ENCODE measurements around the gene MAST4. TPM values are rescaled to one million over a fixed set of nuclear protein-coding genes. Genes with fewer than 3 reads are reported as not detected.

Gene MAST4
- total RNA-seq, 1 donor from 2014 or later = 0.99 TPM

GRCh38 chr5:66645039-66645438 is 48.8 kb downstream of the MAST4 start:
- H3K27me3 Mint-ChIP-seq (ENCODE audit: insufficient read depth, low read depth) = no peaks in the 10 kb centered on the region
- H3K4me1 Mint-ChIP-seq = no peaks in the 10 kb centered on the region
- no peak for TF ChIP-seq EZH2phosphoT487 (IDR thresholded peaks at IDR 0.05)

DNA sequence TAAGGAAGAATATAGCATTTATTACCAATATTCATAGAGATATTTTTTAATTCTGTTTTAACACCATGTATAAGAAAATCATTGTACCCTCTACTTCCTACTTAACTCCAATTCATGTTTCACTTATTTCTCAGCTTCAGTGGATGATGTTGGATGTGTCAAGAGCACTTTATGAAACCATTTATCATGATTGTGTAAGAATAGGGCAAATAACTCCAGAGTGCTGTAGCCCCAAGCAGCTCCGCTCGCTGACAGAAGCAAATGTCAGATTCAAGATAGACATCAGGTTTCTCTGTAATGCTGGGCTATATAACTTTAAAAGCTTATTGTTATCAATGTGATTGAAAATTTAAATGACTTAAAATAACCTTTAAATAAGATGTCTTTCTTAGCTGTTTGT is 50.4 kb downstream of the MAST4 start:
- Histone ChIP-seq H3K9ac (no peak overlapping the region), H3F3A (ENCODE audit: low read depth) (no peaks in the 10 kb centered on the region), H3K4me3 (no peak overlapping the region), H3K27me3 (no peaks in the 10 kb centered on the region), H3K9me3 (ENCODE audit: low read depth) (no peaks in the 10 kb centered on the region), H3K4me2 (no peak overlapping the region), H3K79me2 (ENCODE audit: low read depth) (no peaks in the 10 kb centered on the region), H3K27ac (no peak overlapping the region), H4K20me1 (ENCODE audit: low read depth) (no peaks in the 10 kb centered on the region), H3K36me3 (no peaks in the 10 kb centered on the region), H2AFZ (replicated peaks) (no peak overlapping the region), H3K4me1 (no peaks in the 10 kb centered on the region)
- no peak for DNase-seq (ENCODE audit: low spot score)
- Mint-ChIP-seq H3K9me3 (peaks cover 3% of the 10 kb centered on the region), H3K4me3 (no peak overlapping the region), H3K27ac (no peak overlapping the region), H3K27me3 (ENCODE audit: insufficient read depth, low read depth) (no peaks in the 10 kb centered on the region), H3K36me3 (no peaks in the 10 kb centered on the region), H3K4me1 (no peaks in the 10 kb centered on the region)
- TF ChIP-seq EZH2phosphoT487 (IDR thresholded peaks at IDR 0.05) (no peak), EZH2 (IDR thresholded peaks at IDR 0.05) (no peak)
- TF ChIP-seq, protein P1, sequence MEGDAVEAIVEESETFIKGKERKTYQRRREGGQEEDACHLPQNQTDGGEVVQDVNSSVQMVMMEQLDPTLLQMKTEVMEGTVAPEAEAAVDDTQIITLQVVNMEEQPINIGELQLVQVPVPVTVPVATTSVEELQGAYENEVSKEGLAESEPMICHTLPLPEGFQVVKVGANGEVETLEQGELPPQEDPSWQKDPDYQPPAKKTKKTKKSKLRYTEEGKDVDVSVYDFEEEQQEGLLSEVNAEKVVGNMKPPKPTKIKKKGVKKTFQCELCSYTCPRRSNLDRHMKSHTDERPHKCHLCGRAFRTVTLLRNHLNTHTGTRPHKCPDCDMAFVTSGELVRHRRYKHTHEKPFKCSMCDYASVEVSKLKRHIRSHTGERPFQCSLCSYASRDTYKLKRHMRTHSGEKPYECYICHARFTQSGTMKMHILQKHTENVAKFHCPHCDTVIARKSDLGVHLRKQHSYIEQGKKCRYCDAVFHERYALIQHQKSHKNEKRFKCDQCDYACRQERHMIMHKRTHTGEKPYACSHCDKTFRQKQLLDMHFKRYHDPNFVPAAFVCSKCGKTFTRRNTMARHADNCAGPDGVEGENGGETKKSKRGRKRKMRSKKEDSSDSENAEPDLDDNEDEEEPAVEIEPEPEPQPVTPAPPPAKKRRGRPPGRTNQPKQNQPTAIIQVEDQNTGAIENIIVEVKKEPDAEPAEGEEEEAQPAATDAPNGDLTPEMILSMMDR (IDR thresholded peaks at IDR 0.05) = no peak

More at GRCh38 chr5:66645039-66645438, 48.8 kb downstream of the MAST4 start:
- Mint-ChIP-seq H3K27ac (no peak overlapping the region), H3K4me3 (no peak overlapping the region), H3K9me3 (no peaks in the 10 kb centered on the region), H3K36me3 (no peaks in the 10 kb centered on the region)
- no peak overlapping the region for H2AFZ ChIP-seq (replicated peaks)
- H3K9ac ChIP-seq = no peak overlapping the region
- no peaks in the 10 kb centered on the region for H3K9me3 ChIP-seq (ENCODE audit: low read depth)
- H3F3A ChIP-seq (ENCODE audit: low read depth) = no peaks in the 10 kb centered on the region
- H3K4me2 ChIP-seq = no peak overlapping the region
- DNase-seq (ENCODE audit: low spot score) = no peak
- H4K20me1 ChIP-seq (ENCODE audit: low read depth) = no peaks in the 10 kb centered on the region
- H3K36me3 ChIP-seq = no peaks in the 10 kb centered on the region
- H3K27ac ChIP-seq = no peak overlapping the region
- no peaks in the 10 kb centered on the region for H3K27me3 ChIP-seq
- H3K79me2 ChIP-seq (ENCODE audit: low read depth) = no peaks in the 10 kb centered on the region
- no peak overlapping the region for H3K4me3 ChIP-seq
- no peaks in the 10 kb centered on the region for H3K4me1 ChIP-seq

- no peak for DNase-seq (ENCODE audit: low spot score)
- H4K20me1 ChIP-seq (ENCODE audit: low read depth) = no peaks in the 10 kb centered on the region
- Mint-ChIP-seq H3K4me1 (no peaks in the 10 kb centered on the region), H3K27ac (no peak overlapping the region), H3K36me3 (no peaks in the 10 kb centered on the region), H3K27me3 (ENCODE audit: insufficient read depth, low read depth) (no peaks in the 10 kb centered on the region), H3K4me3 (no peak overlapping the region), H3K9me3 (peaks cover 3% of the 10 kb centered on the region)
- TF ChIP-seq EZH2 (IDR thresholded peaks at IDR 0.05) (no peak), EZH2phosphoT487 (IDR thresholded peaks at IDR 0.05) (no peak)
- TF ChIP-seq, protein P1 (IDR thresholded peaks at IDR 0.05) = no peak
- H3K9ac ChIP-seq = no peak overlapping the region
- H3K4me3 ChIP-seq = no peak overlapping the region
- H3K4me1 ChIP-seq = no peaks in the 10 kb centered on the region
- H3K27me3 ChIP-seq = no peaks in the 10 kb centered on the region
- no peak overlapping the region for H2AFZ ChIP-seq (replicated peaks)
- H3K36me3 ChIP-seq = no peaks in the 10 kb centered on the region
- no peaks in the 10 kb centered on the region for H3K9me3 ChIP-seq (ENCODE audit: low read depth)
- no peaks in the 10 kb centered on the region for H3K79me2 ChIP-seq (ENCODE audit: low read depth)
- H3F3A ChIP-seq (ENCODE audit: low read depth) = no peaks in the 10 kb centered on the region
- H3K4me2 ChIP-seq = no peak overlapping the region
- no peak overlapping the region for H3K27ac ChIP-seq
Measured at GRCh38 chr5:66647146-66647856, 51.1 kb downstream of the MAST4 start.

- Mint-ChIP-seq H3K36me3 (no peaks in the 10 kb centered on the region), H3K9me3 (peaks cover 3% of the 10 kb centered on the region), H3K27ac (no peak overlapping the region), H3K4me3 (no peak overlapping the region), H3K4me1 (peaks cover 3% of the 10 kb centered on the region), H3K27me3 (ENCODE audit: insufficient read depth, low read depth) (no peaks in the 10 kb centered on the region)
- Histone ChIP-seq H3F3A (ENCODE audit: low read depth) (no peaks in the 10 kb centered on the region), H3K4me2 (no peak overlapping the region), H3K27ac (no peak overlapping the region), H3K27me3 (no peaks in the 10 kb centered on the region), H2AFZ (replicated peaks) (no peak overlapping the region), H3K36me3 (no peaks in the 10 kb centered on the region), H3K9me3 (ENCODE audit: low read depth) (no peaks in the 10 kb centered on the region), H3K4me3 (no peak overlapping the region), H3K79me2 (ENCODE audit: low read depth) (no peaks in the 10 kb centered on the region), H3K9ac (no peak overlapping the region), H3K4me1 (peaks cover 20% of the 10 kb centered on the region), H4K20me1 (ENCODE audit: low read depth) (no peaks in the 10 kb centered on the region)
- DNase-seq (ENCODE audit: low spot score) = no peak
- TF ChIP-seq EZH2 (IDR thresholded peaks at IDR 0.05) = no peak
- no peak for TF ChIP-seq EZH2phosphoT487 (IDR thresholded peaks at IDR 0.05)
- TF ChIP-seq, protein P1 (IDR thresholded peaks at IDR 0.05) = no peak
Measured at GRCh38 chr5:66652818-66653217, 56.6 kb downstream of the MAST4 start.

Measured in neural progenitor cell (in vitro differentiated cells).